GM10248 (cell line): Measurements from ENCODE around the gene FTCDNL1.

Experiments used
- CTCF ChIA-PET: fragments of 300-600 bp; sonication (Branson Sonifier 250); formaldehyde crosslinking; extraction: SDS; loops from one replicate; lab custom pipeline; 2021; ENCODE audit warnings: antibody characterized with exemption; lab: Yijun Ruan, JAX
- POLR2A ChIA-PET: fragments of 350-650 bp; sonication (Branson Sonifier 250); formaldehyde crosslinking; extraction: SDS; loops from one replicate; lab custom pipeline; 2020; ENCODE audit warnings: antibody characterized with exemption; lab: Yijun Ruan, JAX
- DNase-seq: peaks from one replicate; pipeline ENCODE4 v3.0.0; 2012; ENCODE audit errors: extremely low spot score
- CTCF ChIP-seq: IDR thresholded peaks from 2 replicates; pipeline ENCODE4 v1.5.1; 2012; ENCODE audit warnings: mild to moderate bottlenecking, low read depth; ENCODE audit errors: extremely low read depth, missing control alignments, control extremely low read depth

Gene FTCDNL1

GRCh38 chr2:199749571-199749970, 101.4 kb downstream of the FTCDNL1 start:
- CTCF ChIA-PET = interaction anchor here (7.0 kb wide), 1 partner anchor 10 kb away, joined by 47 read pairs; no protein-coding TSS in a partner anchor

GRCh38 chr2:199744724-199745123, 106.3 kb downstream of the FTCDNL1 start:
- ChIA-PET POLR2A (no interaction called here), CTCF (interaction anchor here (0.9 kb wide), 1 partner anchor 1430 kb away, joined by 3 read pairs; no protein-coding TSS in a partner anchor)
- TF ChIP-seq CTCF = no peak
- no peak for DNase-seq

More at GRCh38 chr2:199749571-199749970, 101.4 kb downstream of the FTCDNL1 start:
- POLR2A ChIA-PET = no interaction called here
- no peak for DNase-seq
- no peak for TF ChIP-seq CTCF

GRCh38 chr2:199744260-199744659, 106.7 kb downstream of the FTCDNL1 start:
- no peak for DNase-seq
- no peak for TF ChIP-seq CTCF
- ChIA-PET CTCF (interaction anchor here (0.9 to 1.2 kb wide), 2 partner anchors 36 to 1429 kb away, joined by 3 read pairs; no protein-coding TSS in a partner anchor), POLR2A (no interaction called here)

- no peak for DNase-seq
- ChIA-PET POLR2A (no interaction called here), CTCF (interaction anchor here (1.2 kb wide), 1 partner anchor 35 kb away, joined by 3 read pairs; no protein-coding TSS in a partner anchor)
- TF ChIP-seq CTCF = no peak
Measured at GRCh38 chr2:199743415-199744120, 107.4 kb downstream of the FTCDNL1 start.

GRCh38 chr2:199742884-199743283, 108.1 kb downstream of the FTCDNL1 start:
- ChIA-PET POLR2A (no interaction called here), CTCF (interaction anchor here (1.2 kb wide), 1 partner anchor 34 kb away, joined by 3 read pairs; no protein-coding TSS in a partner anchor)
- no peak for DNase-seq
- TF ChIP-seq CTCF = no peak

GRCh38 chr2:199740111-199740428, 110.9 kb downstream of the FTCDNL1 start:
- DNase-seq = no peak
- TF ChIP-seq CTCF = no peak
- ChIA-PET CTCF (interaction anchor here (0.6 to 4.2 kb wide), 43 partner anchors 9 to 1460 kb away, joined by 3 to 47 read pairs (median 4); no protein-coding TSS in a partner anchor), POLR2A (no interaction called here)
